Endothelial cell of hepatic sinusoid (primary cell): ENCODE data around the gene ROBO3.

Source experiments
- in situ Hi-C: cut with HindIII; loops from 2 replicates; pipeline ENCODE4 v1.10.0; 2017; ENCODE audit warnings: low sequenced_read_pairs

ROBO3 gene

DNA sequence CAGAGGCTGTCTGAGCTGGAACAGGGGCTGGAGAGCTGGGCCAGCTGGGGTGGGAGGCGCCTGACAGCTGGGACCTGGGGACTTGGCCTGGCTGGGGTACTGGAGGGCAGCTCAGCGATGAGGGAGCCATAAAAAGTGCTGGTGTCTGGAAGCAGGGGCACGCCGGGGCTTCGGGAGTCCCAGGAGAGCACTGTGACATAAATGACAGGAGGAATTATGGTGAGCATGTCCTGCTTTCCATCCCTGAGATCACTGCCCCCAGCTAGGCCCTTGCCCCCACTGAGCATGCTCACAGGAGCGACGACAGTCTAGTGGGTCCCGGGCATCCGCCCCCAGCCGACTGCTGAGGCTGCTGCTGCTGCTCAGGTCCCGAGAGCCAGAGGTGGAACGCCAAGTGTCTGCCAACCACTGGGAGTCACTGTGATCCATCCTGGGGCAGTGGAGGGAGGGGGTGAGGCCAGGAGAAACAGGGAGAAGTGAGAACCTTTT is 26.2 kb downstream of the ROBO3 start:
- in situ Hi-C loops, result no loop called here

DNA sequence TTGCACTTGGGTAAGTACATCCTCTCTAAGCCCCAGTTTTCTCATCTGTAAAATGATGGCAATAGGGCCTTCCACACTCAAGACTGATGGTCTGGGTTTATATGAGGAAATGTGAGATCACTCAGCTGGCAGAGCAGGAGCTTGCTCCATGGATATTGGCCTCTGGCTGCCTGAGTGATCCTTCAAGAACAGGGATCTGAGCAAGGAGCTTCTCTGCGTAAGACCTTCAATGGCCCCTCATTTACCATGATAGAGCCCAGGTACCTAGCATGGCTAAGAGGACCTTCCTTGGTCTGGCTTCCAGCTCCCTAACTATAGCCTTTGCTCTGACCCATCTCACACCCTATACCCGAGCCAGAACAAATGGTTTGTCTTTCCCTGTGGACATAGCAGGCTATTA is 26.9 kb downstream of the ROBO3 start:
- in situ Hi-C loops, result no loop called here

- in situ Hi-C loops, result no loop called here
Measured at GRCh38 chr11:124892750-124893454, 27.7 kb downstream of the ROBO3 start.

DNA sequence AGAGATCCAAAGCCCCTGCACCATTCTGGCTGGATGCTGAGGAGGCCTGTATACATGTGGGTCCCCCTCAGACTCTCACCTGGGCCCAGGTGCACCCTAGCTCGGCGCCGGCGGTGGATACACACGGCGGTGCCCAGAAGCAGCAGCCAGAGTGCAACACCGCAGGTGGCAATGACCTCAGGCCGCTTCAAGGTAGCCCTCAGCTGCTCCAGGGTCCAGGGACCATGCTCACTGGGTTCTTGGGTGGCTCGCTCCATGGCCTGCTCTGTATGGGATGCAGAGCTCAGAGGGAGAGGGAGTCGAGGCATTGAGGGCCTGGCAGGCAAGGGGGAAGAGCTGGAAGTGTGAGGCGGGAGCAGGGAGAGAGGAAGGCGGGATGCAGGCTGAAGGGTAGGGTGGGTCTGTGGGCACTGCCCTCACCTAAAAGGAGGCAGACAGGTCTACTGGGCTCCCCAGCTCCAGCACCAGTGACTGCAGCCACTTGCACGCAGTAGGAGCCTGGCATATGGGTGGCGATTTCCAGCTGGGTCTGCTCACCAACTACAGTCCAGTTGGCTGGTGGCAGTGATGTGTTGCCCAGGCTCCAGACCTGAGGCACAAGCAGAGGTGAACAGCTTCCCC is 28.7 kb downstream of the ROBO3 start:
- in situ Hi-C loops, result no loop called here

- in situ Hi-C loops, result no loop called here
Measured at GRCh38 chr11:124894606-124895430, 29.6 kb downstream of the ROBO3 start.

- in situ Hi-C loops, result no loop called here
Measured at GRCh38 chr11:124895471-124895971, 30.3 kb downstream of the ROBO3 start.

- in situ Hi-C loops, result no loop called here
Measured at GRCh38 chr11:124896071-124896750, 31.0 kb downstream of the ROBO3 start.

GRCh38 chr11:124896821-124897391 is 31.7 kb downstream of the ROBO3 start:
- in situ Hi-C loops, result no loop called here

DNA sequence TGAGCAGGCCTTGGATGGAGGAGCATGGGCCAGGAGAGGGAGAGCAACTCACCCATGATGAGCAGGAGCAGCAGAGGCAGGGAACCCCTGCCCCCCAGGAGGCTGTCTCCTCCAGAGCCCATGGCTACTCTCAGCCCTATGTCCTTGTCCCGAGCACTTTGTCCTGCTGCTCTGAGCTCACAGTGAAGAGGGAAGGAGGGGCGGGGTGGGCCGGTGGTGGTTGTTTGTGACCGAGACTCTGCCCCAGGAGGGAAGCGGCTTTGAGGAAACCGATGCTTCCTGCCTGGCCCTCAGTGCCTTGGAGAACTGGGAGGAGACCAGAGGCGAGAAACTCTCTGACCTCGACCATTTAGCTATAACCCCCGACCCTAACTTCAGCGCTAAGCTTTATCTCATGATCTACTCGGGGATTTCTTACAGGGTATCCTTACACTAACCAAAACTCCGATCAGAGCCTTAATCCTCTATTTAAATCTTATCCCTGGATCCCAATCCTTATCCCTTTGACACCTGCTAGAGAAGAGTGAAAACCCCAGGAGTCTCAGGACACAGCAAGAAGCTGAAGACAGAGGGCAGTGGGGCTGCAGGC is 32.5 kb downstream of the ROBO3 start, which contains the start of gene ROBO4:
ROBO4 (minus strand) TSS at position 192 of the 589 bp plus-strand sequence; CDS start at position 122, 70 bp downstream.
- in situ Hi-C loops, result no loop called here

GRCh38 chr11:124898263-124898680 is 33.0 kb downstream of the ROBO3 start:
- in situ Hi-C loops, result no loop called here

GRCh38 chr11:124898711-124899110 is 33.5 kb downstream of the ROBO3 start:
- in situ Hi-C loops, result no loop called here

- in situ Hi-C loops, result no loop called here
Measured at GRCh38 chr11:124899383-124900145, 34.3 kb downstream of the ROBO3 start.

GRCh38 chr11:124900464-124900863 is 35.2 kb downstream of the ROBO3 start:
- in situ Hi-C loops, result no loop called here

DNA sequence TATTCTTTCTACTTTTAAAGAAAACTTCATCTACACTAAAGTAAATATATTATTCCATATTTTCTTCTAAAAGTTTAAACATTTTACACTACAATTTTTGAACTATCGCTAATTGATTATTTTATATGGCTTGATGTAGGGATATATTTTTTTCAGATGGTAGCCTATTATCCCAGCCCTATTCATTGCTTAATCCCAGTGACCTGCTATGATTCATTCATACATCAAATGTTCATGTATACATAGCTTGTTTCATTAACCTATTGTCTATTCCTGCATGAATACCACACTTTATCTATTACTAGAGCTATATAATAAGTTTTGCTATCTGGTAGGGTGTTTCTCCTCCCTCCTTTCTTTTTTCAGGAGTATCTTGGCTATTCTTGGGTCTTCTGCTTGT is 37.4 kb downstream of the ROBO3 start:
- in situ Hi-C loops, result no loop called here

GRCh38 chr11:124915541-124916369 is 50.5 kb downstream of the ROBO3 start:
- in situ Hi-C loops, result no loop called here

GRCh38 chr11:124916370-124916710 is 51.1 kb downstream of the ROBO3 start:
- in situ Hi-C loops, result no loop called here

- in situ Hi-C loops, result no loop called here
Measured at GRCh38 chr11:124917115-124917637, 51.9 kb downstream of the ROBO3 start.

GRCh38 chr11:124918950-124919349 is 53.7 kb downstream of the ROBO3 start, which contains the start of gene HEPN1:
HEPN1 (plus strand) TSS chr11:124919250.
- in situ Hi-C loops, result no loop called here
